GM18907 (cell line): ENCODE results near the gene RAB28.

Source experiments
- ATAC-seq: cut with Tn5 transposase; IDR thresholded peaks from one replicate; pipeline ENCODE4 v1.9.1; 2021; ENCODE audit warnings: mild to moderate bottlenecking, moderate library complexity; ENCODE audit not compliant: unreplicated experiment

Gene RAB28

GRCh38 chr4:13484122-13484748, at the start of gene RAB28:
TSS of gene RAB28 (minus strand) at chr4:13484340.
- peak; percentile 99 for ATAC-seq

GRCh38 chr4:13531625-13531998, 47.5 kb upstream of the RAB28 start:
- no peak for ATAC-seq

GRCh38 chr4:13530823-13531624, 46.9 kb upstream of the RAB28 start:
- no peak for ATAC-seq

DNA sequence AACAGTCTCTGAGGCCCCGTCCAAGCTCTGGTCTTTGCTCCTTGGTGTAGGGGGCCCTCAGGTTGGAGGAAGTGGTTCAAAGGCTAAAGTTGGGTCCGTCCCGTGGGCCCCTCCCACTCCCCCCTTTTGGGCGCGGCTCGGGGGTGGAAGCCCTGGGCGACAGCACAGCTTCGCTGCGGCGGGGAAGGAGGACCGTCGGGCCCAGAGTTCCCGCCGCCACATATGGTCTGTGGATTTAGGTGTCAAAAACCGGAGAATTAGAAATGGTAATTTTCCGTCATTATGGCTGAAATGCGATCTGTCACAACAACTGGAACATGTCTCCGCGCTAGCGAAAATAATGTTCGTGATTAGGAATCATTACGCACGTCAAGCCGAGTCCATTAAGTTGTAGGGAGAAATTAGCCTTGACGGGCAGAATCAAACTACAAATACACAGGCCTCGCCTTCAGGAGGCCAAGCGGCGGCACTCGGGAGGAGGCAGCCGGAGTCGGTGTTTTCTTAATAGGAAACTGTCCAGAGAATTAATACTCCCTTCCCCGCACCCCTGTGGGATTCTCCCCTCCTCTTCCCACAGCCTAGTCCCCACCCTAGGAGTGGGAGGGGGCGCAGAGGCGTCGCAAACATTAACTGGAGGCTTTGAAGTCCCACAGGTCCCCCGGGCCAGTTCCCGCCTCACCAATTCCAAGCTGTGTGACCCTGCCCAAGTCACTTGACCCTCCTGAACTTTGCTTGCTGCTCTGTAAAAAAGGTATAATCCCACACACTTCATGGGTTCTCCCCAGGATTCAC, 45.2 kb upstream of the RAB28 start:
- no peak for ATAC-seq

DNA sequence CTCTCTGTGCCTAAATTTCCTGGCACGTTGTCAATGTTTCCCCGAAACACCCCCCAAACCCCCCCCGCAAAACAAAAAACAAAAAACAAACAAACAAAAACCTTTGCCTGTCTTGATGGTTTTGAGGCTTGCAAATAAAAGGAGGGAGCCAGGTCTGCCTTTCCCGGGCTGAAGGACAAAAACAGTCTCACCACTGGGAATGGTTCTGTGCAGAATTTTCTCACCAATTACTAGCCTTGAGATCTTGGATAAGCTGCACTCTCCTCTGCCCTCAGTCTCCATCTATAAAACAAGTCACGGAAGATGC, 44.6 kb upstream of the RAB28 start:
- no peak for ATAC-seq

- ATAC-seq: peak; percentile 85
Observed at GRCh38 chr4:13527981-13528820, 44.1 kb upstream of the RAB28 start.

DNA sequence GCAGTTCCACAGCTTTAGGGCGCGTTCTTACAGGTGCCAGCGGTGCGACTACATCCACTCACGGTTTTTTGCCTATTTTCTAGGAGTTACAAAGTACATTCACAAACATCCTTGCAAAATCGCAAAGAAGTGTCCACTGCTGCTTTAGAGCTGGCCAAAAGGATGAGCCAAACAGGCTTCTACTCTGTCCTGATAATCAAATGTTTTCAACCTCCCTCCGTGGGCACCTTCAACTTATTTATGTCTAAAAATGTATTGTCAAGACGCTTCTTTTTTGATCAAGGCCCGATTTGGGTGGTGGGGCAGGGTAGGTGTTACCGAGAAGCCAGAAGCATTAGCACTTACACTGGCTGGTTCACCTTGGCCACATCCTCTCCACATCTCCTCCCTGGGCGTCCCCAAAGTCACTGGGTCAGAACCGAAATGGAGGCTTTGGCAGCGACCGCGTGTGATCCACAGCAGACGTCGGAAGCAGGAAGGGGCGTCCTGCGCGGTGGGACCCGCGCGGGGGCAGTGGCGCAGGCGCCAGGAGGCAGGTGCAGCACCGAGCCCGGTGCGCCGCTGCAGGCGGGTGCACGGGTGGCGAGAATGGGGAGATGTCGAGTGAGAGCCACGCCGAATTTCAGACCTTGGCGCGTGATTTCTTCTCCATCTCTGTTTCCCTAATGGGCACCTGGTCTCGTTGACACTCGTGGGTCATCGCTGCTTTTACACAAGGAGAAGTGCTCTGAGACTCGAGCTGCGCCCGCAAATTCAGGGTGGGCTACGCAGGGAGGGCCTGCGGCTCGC, 43.2 kb upstream of the RAB28 start:
- ATAC-seq: peak; percentile 31

- no peak for ATAC-seq
Observed at GRCh38 chr4:13526658-13527057, 42.5 kb upstream of the RAB28 start.

DNA sequence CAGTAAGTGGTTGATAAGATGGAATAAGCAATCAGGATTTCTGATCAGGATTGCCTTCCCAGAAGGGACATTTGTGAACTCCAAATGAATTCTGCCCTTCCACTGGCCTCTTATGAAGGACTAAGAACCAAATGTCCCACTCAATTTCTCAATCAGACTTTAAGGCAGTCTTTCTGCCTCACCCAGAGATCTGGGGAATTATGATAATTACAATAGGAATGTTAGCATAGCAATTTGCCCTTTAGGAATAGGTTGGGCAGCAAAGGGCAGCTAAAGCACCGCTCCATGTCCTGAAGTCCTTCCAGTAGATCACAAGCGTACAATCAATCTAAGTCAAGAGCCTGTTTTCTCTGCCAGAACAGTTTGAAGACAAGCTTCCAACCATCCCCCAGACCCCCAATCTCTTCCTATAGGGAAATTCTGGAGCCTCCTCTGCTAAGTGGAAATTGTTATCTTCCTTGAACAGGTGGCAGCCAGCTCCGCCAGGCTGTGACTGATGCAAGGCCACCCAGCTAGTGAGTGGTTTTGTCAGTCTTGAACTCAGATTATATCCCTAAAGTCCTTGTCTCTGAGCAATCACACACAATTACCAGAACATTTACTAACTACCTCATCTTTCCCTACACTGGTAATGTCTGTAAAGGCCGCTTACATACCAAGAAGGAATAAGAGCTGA, 41.6 kb upstream of the RAB28 start:
- no peak for ATAC-seq

DNA sequence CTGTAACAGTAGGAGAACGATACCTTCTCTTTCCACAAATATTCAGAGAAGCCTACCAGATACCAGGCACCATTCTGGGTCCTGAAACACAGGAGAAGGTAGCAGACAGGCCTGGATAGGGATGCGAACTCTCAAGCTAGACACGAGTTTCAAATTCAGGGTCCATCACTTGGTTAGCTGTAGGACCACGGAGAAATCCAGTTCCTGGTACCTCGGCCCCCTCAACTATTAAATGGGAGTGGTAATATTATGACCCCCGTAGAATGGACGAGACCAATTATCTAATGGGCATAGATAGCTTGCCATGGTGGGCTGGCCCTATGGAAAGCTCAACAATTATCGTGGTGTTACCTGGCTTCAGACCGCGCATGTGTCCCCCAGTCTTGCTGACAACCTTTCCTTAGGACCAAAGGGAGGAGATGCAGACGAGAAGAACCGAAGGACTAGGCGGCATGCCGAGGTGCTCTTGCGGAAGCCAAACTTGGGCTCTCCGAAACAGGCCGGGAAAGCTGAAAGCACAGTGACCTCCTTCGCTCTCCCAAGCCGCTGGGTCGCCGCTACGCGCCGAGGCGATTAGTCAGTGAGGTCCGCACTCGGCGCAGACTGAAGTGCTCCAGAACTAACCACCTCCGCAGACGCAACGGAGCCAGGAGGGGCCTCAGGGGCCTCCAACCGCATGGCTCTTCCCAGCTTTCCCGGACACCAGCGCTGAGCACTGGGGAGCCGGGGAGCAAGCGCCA, 40.5 kb upstream of the RAB28 start:
- no peak for ATAC-seq

- no peak for ATAC-seq
Observed at GRCh38 chr4:13523591-13524503, 39.7 kb upstream of the RAB28 start.

DNA sequence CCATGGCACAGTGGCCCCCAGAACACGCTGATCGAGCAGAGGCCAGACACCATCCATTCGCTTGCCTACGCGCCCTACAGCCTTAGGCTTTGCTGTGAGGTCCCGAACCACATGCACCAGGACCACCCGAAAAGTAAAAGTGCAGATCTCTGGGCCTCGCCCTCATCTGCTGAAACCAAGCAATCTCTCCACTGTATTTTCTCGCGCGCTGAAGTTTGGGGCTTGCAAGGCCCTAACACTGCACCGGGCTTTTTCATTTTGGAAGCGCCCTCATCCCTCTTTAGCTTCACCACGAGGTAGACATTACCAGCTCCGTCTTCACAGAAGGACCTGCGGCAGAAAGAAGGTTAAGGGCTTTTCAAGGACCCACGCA, 39.0 kb upstream of the RAB28 start:
- no peak for ATAC-seq

- ATAC-seq: no peak
Observed at GRCh38 chr4:13522282-13523104, 38.4 kb upstream of the RAB28 start.

- no peak for ATAC-seq
Observed at GRCh38 chr4:13521047-13521446, 36.9 kb upstream of the RAB28 start.

GRCh38 chr4:13516315-13516860, 32.2 kb upstream of the RAB28 start:
- ATAC-seq: no peak

DNA sequence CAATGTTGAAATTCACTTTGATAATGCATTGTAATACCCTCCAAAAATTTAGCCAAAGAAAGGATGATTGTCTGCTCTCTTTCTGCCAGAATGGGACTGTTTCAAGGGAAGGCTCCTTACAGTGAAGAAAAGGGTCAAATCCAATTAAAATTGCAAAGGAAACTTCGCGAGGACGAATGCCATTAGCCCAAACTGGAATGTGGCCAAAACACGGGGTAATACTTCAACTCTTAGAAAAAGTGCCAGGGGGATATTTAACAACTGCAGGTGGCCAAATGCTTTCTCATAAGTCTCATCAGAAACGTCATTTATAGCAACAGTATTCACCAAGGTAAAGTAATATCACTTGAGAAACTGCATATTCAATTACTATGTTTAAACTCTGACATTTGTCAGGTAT, 31.1 kb upstream of the RAB28 start:
- no peak for ATAC-seq

DNA sequence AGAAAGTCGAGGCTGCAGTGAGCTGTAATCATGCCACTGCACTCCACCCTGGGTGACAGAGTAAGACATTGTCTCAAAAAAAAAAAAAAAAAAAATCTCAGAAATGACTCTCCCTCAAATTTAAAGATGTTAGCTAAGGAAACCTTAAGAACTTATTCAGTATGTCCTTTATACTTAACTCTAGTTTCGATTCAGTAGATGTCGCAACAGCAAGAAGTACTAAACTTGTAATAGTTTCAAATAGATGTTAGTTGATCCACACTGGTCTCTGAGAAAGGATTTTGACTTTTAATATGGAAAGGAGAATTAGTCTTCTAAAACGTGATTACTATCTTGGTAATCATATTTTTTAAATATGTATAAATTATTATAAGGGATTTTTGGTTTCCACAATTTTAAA, 30.6 kb upstream of the RAB28 start:
- ATAC-seq: no peak
